HEK293 (cell line): ENCODE measurements around the gene AURKB.

ENCODE experiments used
- CTCF ChIA-PET: fragments of 350-600 bp; formaldehyde crosslinking; extraction: SDS; loops from one replicate; lab custom pipeline; 2021; ENCODE audit warnings: antibody characterized with exemption; lab: Yijun Ruan, JAX
- POLR2A ChIA-PET: fragments of 300-600 bp; formaldehyde crosslinking; extraction: SDS; loops from one replicate; lab custom pipeline; 2020; ENCODE audit warnings: antibody characterized with exemption, inconsistent platforms; lab: Yijun Ruan, JAX
- H3K27ac ChIP-seq: fragments of 200-500 bp; sonication (Bioruptor generic); 2 replicates; pipeline ENCODE4 v1.5.1; 2014; ENCODE audit warnings: low read depth, low read length, control low read depth, inconsistent platforms; ENCODE audit errors: extremely low read depth
- H3K36me3 ChIP-seq, 2 experiments: fragments of 200-500 bp in 1 of 2; sonication (Bioruptor generic) in 1 of 2; 1 replicate in 1 of 2; 2 replicates in 1 of 2; pipeline ENCODE4 v1.5.1; 2014 to 2017; ENCODE audit warnings: inconsistent platforms in 2 of 2, low read length in 2 of 2; ENCODE audit not compliant: control insufficient read depth in 2 of 2, insufficient read depth in 1 of 2
- H3K4me1 ChIP-seq: fragments of 200-500 bp; sonication (Bioruptor generic); 2 replicates; pipeline ENCODE4 v1.5.1; 2014; ENCODE audit warnings: mild to moderate bottlenecking, low read length, inconsistent platforms; ENCODE audit not compliant: control insufficient read depth, insufficient read depth
- H3K4me3 ChIP-seq: 2 replicates; pipeline ENCODE4 v1.5.1; 2011; ENCODE audit warnings: low read depth, mild to moderate bottlenecking, control low read depth, low read length, moderate library complexity
- H3K9me3 ChIP-seq: fragments of 200-500 bp; sonication (Bioruptor generic); 2 replicates; pipeline ENCODE4 v1.5.1; 2014; ENCODE audit warnings: low read depth, low read length, inconsistent platforms; ENCODE audit not compliant: control insufficient read depth, insufficient read depth
- GLIS2 ChIP-seq: fragments of 450-650 bp; formaldehyde crosslinking; IDR thresholded peaks from 2 replicates; pipeline ENCODE4 v1.5.1; 2016; ENCODE audit warnings: missing biosample characterization, missing genetic modification characterization
- HOXC10 ChIP-seq: sonication (generic); formaldehyde crosslinking; IDR thresholded peaks from 2 replicates; pipeline ENCODE4 v1.8.1; 2023; ENCODE audit warnings: mild to moderate bottlenecking, missing genetic modification reagents
- HOXD13 ChIP-seq: sonication (generic); formaldehyde crosslinking; IDR thresholded peaks from 2 replicates; pipeline ENCODE4 v1.8.0; 2022; ENCODE audit warnings: missing genetic modification reagents, borderline replicate concordance
- KLF10 ChIP-seq: fragments of 450-650 bp; IDR thresholded peaks from 2 replicates; pipeline ENCODE4 v1.5.1; 2018; ENCODE audit warnings: missing biosample characterization, mild to moderate bottlenecking, missing genetic modification characterization
- KLF8 ChIP-seq: fragments of 450-650 bp; formaldehyde crosslinking; IDR thresholded peaks from 2 replicates; pipeline ENCODE4 v1.5.1; 2016; ENCODE audit warnings: missing biosample characterization, missing genetic modification characterization
- MZF1 ChIP-seq: fragments of 450-650 bp; formaldehyde crosslinking; IDR thresholded peaks from 2 replicates; pipeline ENCODE4 v1.5.1; 2017; ENCODE audit warnings: missing biosample characterization, missing genetic modification characterization, borderline replicate concordance
- OSR2 ChIP-seq: fragments of 450-650 bp; formaldehyde crosslinking; IDR thresholded peaks from 2 replicates; pipeline ENCODE4 v1.5.1; 2016; ENCODE audit warnings: missing biosample characterization, missing genetic modification characterization
- SETDB1 ChIP-seq: IDR thresholded peaks from one replicate; pipeline ENCODE4 v1.6.1; 2017; ENCODE audit warnings: mild to moderate bottlenecking, low read length, moderate library complexity, mixed read lengths; ENCODE audit not compliant: insufficient read length
- YY2 ChIP-seq: fragments of 450-650 bp; formaldehyde crosslinking; IDR thresholded peaks from 2 replicates; pipeline ENCODE4 v1.5.1; 2016; ENCODE audit warnings: missing biosample characterization, missing genetic modification characterization
- ZBTB48 ChIP-seq: fragments of 450-650 bp; formaldehyde crosslinking; IDR thresholded peaks from 2 replicates; pipeline ENCODE4 v1.5.1; 2016; ENCODE audit warnings: missing biosample characterization, missing genetic modification characterization
- ZIC2 ChIP-seq: fragments of 450-650 bp; formaldehyde crosslinking; IDR thresholded peaks from 2 replicates; pipeline ENCODE4 v1.5.1; 2016; ENCODE audit warnings: missing biosample characterization, missing genetic modification characterization
- ZNF132 ChIP-seq: fragments of 450-650 bp; formaldehyde crosslinking; IDR thresholded peaks from 2 replicates; pipeline ENCODE4 v1.5.1; 2017; ENCODE audit warnings: missing biosample characterization, missing genetic modification characterization, borderline replicate concordance
- ZNF140 ChIP-seq: fragments of 450-650 bp; formaldehyde crosslinking; IDR thresholded peaks from 2 replicates; pipeline ENCODE4 v1.5.1; 2016; ENCODE audit warnings: missing biosample characterization, missing genetic modification characterization
- ZNF23 ChIP-seq: fragments of 450-650 bp; formaldehyde crosslinking; IDR thresholded peaks from 2 replicates; pipeline ENCODE4 v1.5.1; 2016; ENCODE audit warnings: missing biosample characterization, missing genetic modification characterization, borderline replicate concordance
- ZNF24 ChIP-seq: fragments of 450-650 bp; formaldehyde crosslinking; IDR thresholded peaks from 2 replicates; pipeline ENCODE4 v1.5.1; 2016; ENCODE audit warnings: missing biosample characterization, missing genetic modification characterization
- ZNF426 ChIP-seq: fragments of 450-650 bp; formaldehyde crosslinking; IDR thresholded peaks from 2 replicates; pipeline ENCODE4 v1.5.1; 2017; ENCODE audit warnings: missing biosample characterization, missing genetic modification characterization, mild to moderate bottlenecking, inconsistent platforms, moderate library complexity
- ZNF501 ChIP-seq: fragments of 450-650 bp; formaldehyde crosslinking; IDR thresholded peaks from 2 replicates; pipeline ENCODE4 v1.5.1; 2016; ENCODE audit warnings: missing biosample characterization, missing genetic modification characterization
- ZNF521 ChIP-seq: fragments of 450-650 bp; formaldehyde crosslinking; IDR thresholded peaks from 2 replicates; pipeline ENCODE4 v1.5.1; 2017; ENCODE audit warnings: missing biosample characterization, mild to moderate bottlenecking, missing genetic modification characterization
- ZNF548 ChIP-seq: fragments of 450-650 bp; formaldehyde crosslinking; IDR thresholded peaks from 2 replicates; pipeline ENCODE4 v1.5.1; 2016; ENCODE audit warnings: missing biosample characterization, missing genetic modification characterization
- ZNF555 ChIP-seq: fragments of 450-650 bp; formaldehyde crosslinking; conservative IDR thresholded peaks from 2 replicates; pipeline ENCODE4 v1.5.1; 2017; ENCODE audit warnings: missing biosample characterization, mild to moderate bottlenecking, missing genetic modification characterization, inconsistent platforms
- ZNF571 ChIP-seq: fragments of 450-650 bp; formaldehyde crosslinking; IDR thresholded peaks from 2 replicates; pipeline ENCODE4 v1.5.0; 2017; ENCODE audit warnings: missing biosample characterization, missing genetic modification characterization
- ZNF626 ChIP-seq: fragments of 450-650 bp; sonication (Bioruptor Pico); formaldehyde crosslinking; IDR thresholded peaks from 2 replicates; pipeline ENCODE4 v1.5.1; 2018; ENCODE audit warnings: missing biosample characterization, missing genetic modification characterization, inconsistent platforms
- ZNF660 ChIP-seq: fragments of 450-650 bp; IDR thresholded peaks from 2 replicates; pipeline ENCODE4 v1.5.1; 2018; ENCODE audit warnings: missing biosample characterization, mild to moderate bottlenecking, missing genetic modification characterization
- ZNF701 ChIP-seq: fragments of 450-650 bp; formaldehyde crosslinking; IDR thresholded peaks from 2 replicates; pipeline ENCODE4 v1.5.1; 2016; ENCODE audit warnings: missing biosample characterization, missing genetic modification characterization
- ZNF768 ChIP-seq: fragments of 450-650 bp; formaldehyde crosslinking; IDR thresholded peaks from 2 replicates; pipeline ENCODE4 v1.5.1; 2018; ENCODE audit warnings: missing biosample characterization, mild to moderate bottlenecking, missing genetic modification characterization
- ZNF777 ChIP-seq: fragments of 450-650 bp; formaldehyde crosslinking; IDR thresholded peaks from 2 replicates; pipeline ENCODE4 v1.5.1; 2017; ENCODE audit warnings: missing biosample characterization, missing genetic modification characterization, borderline replicate concordance
- TF ChIP-seq, protein P1 (sequence below): fragments of 450-650 bp; formaldehyde crosslinking; IDR thresholded peaks from 2 replicates; pipeline ENCODE4 v1.5.1; 2016; ENCODE audit warnings: missing biosample characterization, missing genetic modification characterization
- TF ChIP-seq, protein P2 (sequence below): fragments of 450-650 bp; formaldehyde crosslinking; IDR thresholded peaks from 2 replicates; pipeline ENCODE4 v1.5.1; 2017; ENCODE audit warnings: missing biosample characterization, missing genetic modification characterization
- TF ChIP-seq, protein P3 (sequence below): fragments of 450-650 bp; formaldehyde crosslinking; IDR thresholded peaks from 2 replicates; pipeline ENCODE4 v1.5.1; 2016; ENCODE audit warnings: missing biosample characterization, missing genetic modification characterization
- TF ChIP-seq, protein P4 (sequence below): fragments of 450-650 bp; formaldehyde crosslinking; IDR thresholded peaks from 2 replicates; pipeline ENCODE4 v1.5.1; 2016; ENCODE audit warnings: missing biosample characterization, missing genetic modification characterization

AURKB gene

DNA sequence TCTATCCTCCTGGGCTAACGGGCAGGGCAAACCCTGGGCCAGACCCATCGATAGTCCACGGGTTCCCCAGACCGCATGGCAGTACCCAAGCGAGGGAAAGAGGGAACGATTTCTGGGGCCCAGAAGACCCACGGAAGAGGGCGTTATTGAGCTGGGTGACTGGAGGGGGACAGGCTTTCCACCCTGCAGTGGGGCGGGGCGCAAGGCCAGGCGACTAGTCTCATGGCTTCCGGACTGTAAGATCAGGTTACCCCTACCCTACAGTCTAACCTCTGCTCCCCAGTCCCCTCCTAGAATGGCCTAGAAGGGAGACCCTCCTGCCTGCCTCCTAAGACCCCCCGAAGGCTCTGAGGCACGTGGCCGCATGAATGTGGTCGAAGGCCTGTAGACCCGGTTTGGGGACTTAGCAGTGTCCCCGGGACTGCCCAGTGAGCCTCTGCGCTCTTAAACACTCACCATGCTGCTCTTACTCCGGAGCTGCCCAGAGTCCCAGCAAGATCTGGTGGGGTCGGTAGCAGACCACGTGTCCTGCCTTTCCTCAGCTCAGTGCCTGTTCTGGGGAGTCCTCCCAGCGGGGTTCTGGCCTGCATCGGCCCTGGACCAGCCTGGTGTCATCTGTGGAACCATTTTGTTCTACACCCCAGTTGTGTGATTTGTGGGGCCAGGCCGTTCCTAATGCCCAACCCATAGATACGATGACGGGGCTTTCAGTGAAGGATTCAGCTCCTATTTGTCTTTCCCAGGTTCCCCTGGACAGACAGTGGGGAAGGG is 13.2 kb upstream of the AURKB start (continued):
- no peak for TF ChIP-seq ZNF555
- no peak for TF ChIP-seq ZNF140 (tag by site-specific recombination)
- no peak for TF ChIP-seq ZNF23 (tag by site-specific recombination)
- TF ChIP-seq, all 188 proteins: peak for 21

DNA sequence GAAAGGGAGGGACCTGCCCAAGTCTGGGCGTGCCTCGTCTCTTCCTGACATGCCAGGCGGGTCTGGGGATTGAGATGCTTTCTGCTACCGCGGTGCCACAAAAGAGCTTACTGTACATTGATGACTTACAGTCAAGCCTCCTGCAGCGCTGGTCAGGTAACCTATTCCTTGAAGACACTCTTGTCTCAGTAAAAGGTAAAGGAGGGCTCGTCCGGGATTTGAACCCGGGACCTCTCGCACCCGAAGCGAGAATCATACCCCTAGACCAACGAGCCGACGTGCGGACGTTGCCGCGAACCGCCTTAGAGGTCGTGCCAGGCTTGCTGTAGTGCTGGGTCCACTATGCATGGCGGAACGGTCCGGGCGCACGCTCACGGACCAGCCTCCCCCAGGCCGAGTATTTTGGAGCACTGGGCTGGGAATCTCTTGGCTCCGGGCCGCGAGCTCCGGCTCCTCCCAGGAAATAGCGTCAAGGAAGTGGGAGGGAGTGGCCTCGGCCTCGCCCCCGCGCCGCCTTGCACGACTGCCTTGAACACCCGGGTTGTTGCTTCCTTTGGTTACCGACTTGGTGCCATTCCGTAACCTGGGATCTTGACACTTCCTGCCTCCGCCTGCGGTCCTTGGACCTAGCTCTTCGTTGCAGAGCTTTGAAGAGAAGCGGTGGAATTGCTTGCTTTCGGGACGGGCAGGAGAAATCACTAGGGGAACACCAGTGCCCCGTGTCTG is 12.4 kb upstream of the AURKB start:
- Histone ChIP-seq H3K36me3 (peaks cover 0 to 8% of the 10 kb centered on the region in 2 experiments; a peak in 1 of 3 replicates), H3K4me3 (peak overlapping the region; percentile 78), H3K9me3 (no peaks in the 10 kb centered on the region), H3K27ac (peak overlapping the region; percentile 70), H3K4me1 (peaks cover 12% of the 10 kb centered on the region)
- CTCF ChIA-PET: interaction anchor here (0.7 to 1.9 kb wide), 11 partner anchors 12 to 487 kb away, joined by 3 to 19 read pairs (median 4); partner anchors contain the start of genes AURKB, BORCS6 and SLC25A35
- POLR2A ChIA-PET: interaction anchor here (0.7 to 9.6 kb wide), 21 partner anchors 13 to 153 kb away, joined by 3 to 218 read pairs (median 8); partner anchors contain the start of genes ALOXE3, AURKB, BORCS6 and CTC1
- TF ChIP-seq, protein P1, sequence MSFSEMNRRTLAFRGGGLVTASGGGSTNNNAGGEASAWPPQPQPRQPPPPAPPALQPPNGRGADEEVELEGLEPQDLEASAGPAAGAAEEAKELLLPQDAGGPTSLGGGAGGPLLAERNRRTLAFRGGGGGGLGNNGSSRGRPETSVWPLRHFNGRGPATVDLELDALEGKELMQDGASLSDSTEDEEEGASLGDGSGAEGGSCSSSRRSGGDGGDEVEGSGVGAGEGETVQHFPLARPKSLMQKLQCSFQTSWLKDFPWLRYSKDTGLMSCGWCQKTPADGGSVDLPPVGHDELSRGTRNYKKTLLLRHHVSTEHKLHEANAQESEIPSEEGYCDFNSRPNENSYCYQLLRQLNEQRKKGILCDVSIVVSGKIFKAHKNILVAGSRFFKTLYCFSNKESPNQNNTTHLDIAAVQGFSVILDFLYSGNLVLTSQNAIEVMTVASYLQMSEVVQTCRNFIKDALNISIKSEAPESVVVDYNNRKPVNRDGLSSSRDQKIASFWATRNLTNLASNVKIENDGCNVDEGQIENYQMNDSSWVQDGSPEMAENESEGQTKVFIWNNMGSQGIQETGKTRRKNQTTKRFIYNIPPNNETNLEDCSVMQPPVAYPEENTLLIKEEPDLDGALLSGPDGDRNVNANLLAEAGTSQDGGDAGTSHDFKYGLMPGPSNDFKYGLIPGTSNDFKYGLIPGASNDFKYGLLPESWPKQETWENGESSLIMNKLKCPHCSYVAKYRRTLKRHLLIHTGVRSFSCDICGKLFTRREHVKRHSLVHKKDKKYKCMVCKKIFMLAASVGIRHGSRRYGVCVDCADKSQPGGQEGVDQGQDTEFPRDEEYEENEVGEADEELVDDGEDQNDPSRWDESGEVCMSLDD (tag by site-specific recombination): no peak
- TF ChIP-seq OSR2: peak; percentile 57
- peak; percentile 89 for TF ChIP-seq ZNF24 (tag by site-specific recombination)
- no peak for TF ChIP-seq ZNF426 (tag by site-specific recombination)
- peak; percentile 85; the same call in 1 of the 2 replicates for TF ChIP-seq ZNF660 (tag by site-specific recombination)
- no peak for TF ChIP-seq HOXC10 (CRISPR knock-in tag)
- TF ChIP-seq, protein P2, sequence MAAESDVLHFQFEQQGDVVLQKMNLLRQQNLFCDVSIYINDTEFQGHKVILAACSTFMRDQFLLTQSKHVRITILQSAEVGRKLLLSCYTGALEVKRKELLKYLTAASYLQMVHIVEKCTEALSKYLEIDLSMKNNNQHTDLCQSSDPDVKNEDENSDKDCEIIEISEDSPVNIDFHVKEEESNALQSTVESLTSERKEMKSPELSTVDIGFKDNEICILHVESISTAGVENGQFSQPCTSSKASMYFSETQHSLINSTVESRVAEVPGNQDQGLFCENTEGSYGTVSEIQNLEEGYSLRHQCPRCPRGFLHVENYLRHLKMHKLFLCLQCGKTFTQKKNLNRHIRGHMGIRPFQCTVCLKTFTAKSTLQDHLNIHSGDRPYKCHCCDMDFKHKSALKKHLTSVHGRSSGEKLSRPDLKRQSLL: peak; percentile 83; the same call in 1 of the 2 replicates
- peak; percentile 69; the same call in 1 of the 2 replicates for TF ChIP-seq ZNF777 (tag by site-specific recombination)
- peak; percentile 96 for TF ChIP-seq KLF8 (tag by site-specific recombination)
- TF ChIP-seq ZNF132 (tag by site-specific recombination): no peak
- no peak for TF ChIP-seq ZIC2 (tag by site-specific recombination)
- TF ChIP-seq KLF10 (tag by site-specific recombination): peak; percentile 86
- TF ChIP-seq ZNF521 (tag by site-specific recombination): no peak
- peak; percentile 45; the same call in 1 of the 2 replicates for TF ChIP-seq HOXD13 (CRISPR knock-in tag)
- TF ChIP-seq ZBTB48 (tag by site-specific recombination): peak; percentile 52
- no peak for TF ChIP-seq ZNF626 (tag by site-specific recombination)
- TF ChIP-seq ZNF501 (tag by site-specific recombination): peak; percentile 96
- TF ChIP-seq, protein P3, sequence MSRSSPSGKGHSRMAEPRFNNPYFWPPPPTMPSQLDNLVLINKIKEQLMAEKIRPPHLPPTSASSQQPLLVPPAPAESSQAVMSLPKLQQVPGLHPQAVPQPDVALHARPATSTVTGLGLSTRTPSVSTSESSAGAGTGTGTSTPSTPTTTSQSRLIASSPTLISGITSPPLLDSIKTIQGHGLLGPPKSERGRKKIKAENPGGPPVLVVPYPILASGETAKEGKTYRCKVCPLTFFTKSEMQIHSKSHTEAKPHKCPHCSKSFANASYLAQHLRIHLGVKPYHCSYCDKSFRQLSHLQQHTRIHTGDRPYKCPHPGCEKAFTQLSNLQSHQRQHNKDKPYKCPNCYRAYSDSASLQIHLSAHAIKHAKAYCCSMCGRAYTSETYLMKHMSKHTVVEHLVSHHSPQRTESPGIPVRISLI (tag by site-specific recombination): no peak
- TF ChIP-seq ZNF571 (tag by site-specific recombination): no peak
- TF ChIP-seq ZNF548: no peak
- TF ChIP-seq SETDB1: no peak
- TF ChIP-seq GLIS2: peak; percentile 48
- TF ChIP-seq MZF1 (tag by site-specific recombination): peak; percentile 33; the same call in 1 of the 2 replicates
- no peak for TF ChIP-seq ZNF768 (tag by site-specific recombination)
- TF ChIP-seq, protein P4, sequence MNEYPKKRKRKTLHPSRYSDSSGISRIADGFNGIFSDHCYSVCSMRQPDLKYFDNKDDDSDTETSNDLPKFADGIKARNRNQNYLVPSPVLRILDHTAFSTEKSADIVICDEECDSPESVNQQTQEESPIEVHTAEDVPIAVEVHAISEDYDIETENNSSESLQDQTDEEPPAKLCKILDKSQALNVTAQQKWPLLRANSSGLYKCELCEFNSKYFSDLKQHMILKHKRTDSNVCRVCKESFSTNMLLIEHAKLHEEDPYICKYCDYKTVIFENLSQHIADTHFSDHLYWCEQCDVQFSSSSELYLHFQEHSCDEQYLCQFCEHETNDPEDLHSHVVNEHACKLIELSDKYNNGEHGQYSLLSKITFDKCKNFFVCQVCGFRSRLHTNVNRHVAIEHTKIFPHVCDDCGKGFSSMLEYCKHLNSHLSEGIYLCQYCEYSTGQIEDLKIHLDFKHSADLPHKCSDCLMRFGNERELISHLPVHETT (tag by site-specific recombination): peak; percentile 94
- TF ChIP-seq YY2 (tag by site-specific recombination): peak; percentile 88
- TF ChIP-seq ZNF701 (tag by site-specific recombination): no peak
